Activated CD8-positive, alpha-beta T cell treated with anti-CD3 and anti-CD28 coated beads for 36 hours (primary cell): ENCODE measurements around the gene TVP23A. TPM values are rescaled to one million over a fixed set of nuclear protein-coding genes. Genes with fewer than 3 reads are reported as not detected.
A peak's percentile ranks its signal among the peaks of the same experiment; 100 is the strongest.

Experiments
- ATAC-seq: fragments of 200-7000 bp; cut with Tn5 transposase; one replicate; pipeline ENCODE4 v1.10.0; 2021; ENCODE audit warnings: mild to moderate bottlenecking, moderate library complexity
- CTCF ChIA-PET: fragments of 350-600 bp; sonication (Branson Sonifier 250); formaldehyde crosslinking; loops from one replicate; lab custom pipeline; 2021; ENCODE audit warnings: antibody characterized with exemption; lab: Charles Lee
- POLR2A ChIA-PET: fragments of 350-600 bp; sonication (Branson Sonifier 250); formaldehyde crosslinking; loops from one replicate; lab custom pipeline; 2021; ENCODE audit warnings: antibody characterized with exemption; lab: Charles Lee
- DNase-seq: peaks from one replicate; pipeline ENCODE4 v3.0.0-alpha.2; 2020
- H3K27ac Mint-ChIP-seq: one replicate; pipeline ENCODE4 v1.8.0; 2021; ENCODE audit warnings: mild to moderate bottlenecking, mixed read lengths
- H3K27me3 Mint-ChIP-seq: one replicate; pipeline ENCODE4 v1.8.0; 2021; ENCODE audit warnings: mixed read lengths
- H3K36me3 Mint-ChIP-seq: one replicate; pipeline ENCODE4 v1.8.0; 2021; ENCODE audit warnings: low read depth, mixed read lengths
- H3K4me1 Mint-ChIP-seq: one replicate; pipeline ENCODE4 v1.8.0; 2021; ENCODE audit warnings: low read depth, mixed read lengths
- H3K4me3 Mint-ChIP-seq: one replicate; pipeline ENCODE4 v1.8.0; 2021; ENCODE audit warnings: mild to moderate bottlenecking, moderate library complexity, mixed read lengths
- H3K9me3 Mint-ChIP-seq: one replicate; pipeline ENCODE4 v1.8.0; 2021; ENCODE audit warnings: mixed read lengths
- intact Hi-C: fragments of 100-400 bp; cut with micrococcal nuclease; formaldehyde crosslinking; loops from one replicate; pipeline ENCODE4 v1.10.0; 2022
- total RNA-seq, 2 experiments: library from RNA; stranded (reverse); gene quantifications; one replicate each; pipeline ENCODE4 v1.2.3, GENCODE V29; 2021
- TF ChIP-seq, protein P1 (sequence below): fragments of 200-600 bp; IDR thresholded peaks from one replicate; pipeline ENCODE4 v1.8.0; 2022; ENCODE audit warnings: antibody characterized with exemption, mild to moderate bottlenecking

Gene TVP23A
- total RNA-seq, 2 experiments from 2014 or later = not detected

DNA sequence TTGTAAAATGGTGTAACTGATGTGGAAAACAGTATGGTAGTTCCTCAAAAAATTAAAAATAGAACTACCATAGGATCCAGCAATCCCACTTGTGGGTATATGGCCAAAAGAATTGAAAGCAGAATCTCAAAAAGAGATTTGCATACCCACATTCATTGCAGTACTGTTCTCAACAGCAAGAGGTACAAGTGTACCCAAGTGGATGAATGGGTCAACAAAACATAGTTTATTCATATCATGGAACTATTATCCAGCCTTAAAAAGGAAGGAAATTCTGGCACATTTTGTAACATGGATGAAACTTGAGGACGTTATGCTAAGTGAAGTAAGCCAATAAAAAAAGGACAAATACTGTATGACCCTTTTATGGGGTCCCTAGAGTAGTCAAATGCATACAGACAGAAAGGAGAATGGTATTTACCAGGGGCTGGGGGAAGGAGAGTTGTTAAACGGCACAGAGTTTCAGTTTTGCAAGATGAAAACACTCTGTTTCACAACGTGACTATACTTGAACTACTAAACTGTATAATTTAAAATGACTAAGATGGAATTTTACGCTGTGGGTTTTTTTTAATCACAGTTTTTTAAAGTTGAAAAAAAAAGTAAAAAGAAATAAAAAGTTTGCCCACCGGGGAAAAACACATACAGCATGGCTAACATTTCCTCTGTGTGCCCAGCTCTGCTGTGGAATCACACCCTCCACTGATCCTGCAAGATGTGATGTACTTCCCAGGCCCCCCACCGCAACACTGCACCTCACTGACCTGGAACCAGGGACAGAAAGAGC is 6.1 kb downstream of the TVP23A start:
- Mint-ChIP-seq H3K9me3 (no peaks in the 10 kb centered on the region), H3K36me3 (no peaks in the 10 kb centered on the region), H3K27ac (peak overlapping the region; percentile 7), H3K4me1 (peaks cover 9% of the 10 kb centered on the region), H3K27me3 (peaks cover under 1% of the 10 kb centered on the region), H3K4me3 (no peak overlapping the region)
- TF ChIP-seq, protein P1, sequence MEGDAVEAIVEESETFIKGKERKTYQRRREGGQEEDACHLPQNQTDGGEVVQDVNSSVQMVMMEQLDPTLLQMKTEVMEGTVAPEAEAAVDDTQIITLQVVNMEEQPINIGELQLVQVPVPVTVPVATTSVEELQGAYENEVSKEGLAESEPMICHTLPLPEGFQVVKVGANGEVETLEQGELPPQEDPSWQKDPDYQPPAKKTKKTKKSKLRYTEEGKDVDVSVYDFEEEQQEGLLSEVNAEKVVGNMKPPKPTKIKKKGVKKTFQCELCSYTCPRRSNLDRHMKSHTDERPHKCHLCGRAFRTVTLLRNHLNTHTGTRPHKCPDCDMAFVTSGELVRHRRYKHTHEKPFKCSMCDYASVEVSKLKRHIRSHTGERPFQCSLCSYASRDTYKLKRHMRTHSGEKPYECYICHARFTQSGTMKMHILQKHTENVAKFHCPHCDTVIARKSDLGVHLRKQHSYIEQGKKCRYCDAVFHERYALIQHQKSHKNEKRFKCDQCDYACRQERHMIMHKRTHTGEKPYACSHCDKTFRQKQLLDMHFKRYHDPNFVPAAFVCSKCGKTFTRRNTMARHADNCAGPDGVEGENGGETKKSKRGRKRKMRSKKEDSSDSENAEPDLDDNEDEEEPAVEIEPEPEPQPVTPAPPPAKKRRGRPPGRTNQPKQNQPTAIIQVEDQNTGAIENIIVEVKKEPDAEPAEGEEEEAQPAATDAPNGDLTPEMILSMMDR = no peak
- peak; percentile 92 for ATAC-seq
- peak; percentile 13 for DNase-seq
- CTCF ChIA-PET = no interaction called here
- POLR2A ChIA-PET = no interaction called here
- intact Hi-C loops = loop anchor here (10.0 kb wide), 1 partner anchor 102 kb away; no protein-coding TSS in a partner anchor

- POLR2A ChIA-PET = interaction anchor here (1.1 kb wide), 1 partner anchor 90 kb away, joined by 3 read pairs; no protein-coding TSS in a partner anchor
- H3K9me3 Mint-ChIP-seq = no peaks in the 10 kb centered on the region
- intact Hi-C loops = loop anchor here (10.0 kb wide), 1 partner anchor 105 kb away; no protein-coding TSS in a partner anchor
Measured at GRCh38 chr16:10809706-10810105, 8.9 kb downstream of the TVP23A start.

GRCh38 chr16:10808850-10809249 is 9.7 kb downstream of the TVP23A start:
- ATAC-seq (no peak), DNase-seq (no peak)
- CTCF ChIA-PET = no interaction called here
- Mint-ChIP-seq H3K27me3 (no peaks in the 10 kb centered on the region), H3K9me3 (no peaks in the 10 kb centered on the region), H3K27ac (no peak overlapping the region), H3K36me3 (no peaks in the 10 kb centered on the region), H3K4me3 (no peak overlapping the region), H3K4me1 (peaks cover 9% of the 10 kb centered on the region)
- TF ChIP-seq, protein P1 = no peak
- intact Hi-C loops = no loop called here
- POLR2A ChIA-PET = no interaction called here

More at GRCh38 chr16:10809706-10810105, 8.9 kb downstream of the TVP23A start:
- CTCF ChIA-PET = interaction anchor here (0.9 kb wide), 1 partner anchor 55 kb away, joined by 3 read pairs; no protein-coding TSS in a partner anchor
- Mint-ChIP-seq H3K27me3 (no peaks in the 10 kb centered on the region), H3K36me3 (no peaks in the 10 kb centered on the region), H3K4me3 (no peak overlapping the region), H3K27ac (no peak overlapping the region), H3K4me1 (peaks cover 9% of the 10 kb centered on the region)
- TF ChIP-seq, protein P1 = no peak
- ATAC-seq (no peak), DNase-seq (no peak)

- ATAC-seq = no peak
- Mint-ChIP-seq H3K4me1 (peaks cover 9% of the 10 kb centered on the region), H3K27ac (no peak overlapping the region), H3K27me3 (no peaks in the 10 kb centered on the region), H3K4me3 (no peak overlapping the region), H3K36me3 (no peaks in the 10 kb centered on the region), H3K9me3 (no peaks in the 10 kb centered on the region)
- DNase-seq = no peak
- intact Hi-C loops = no loop called here
- TF ChIP-seq, protein P1 = no peak
- ChIA-PET POLR2A (no interaction called here), CTCF (no interaction called here)
Measured at GRCh38 chr16:10808218-10808617, 10.4 kb downstream of the TVP23A start.

GRCh38 chr16:10806698-10807097 is 11.9 kb downstream of the TVP23A start:
- POLR2A ChIA-PET = no interaction called here
- Mint-ChIP-seq H3K27me3 (no peaks in the 10 kb centered on the region), H3K4me3 (no peak overlapping the region), H3K4me1 (no peaks in the 10 kb centered on the region), H3K36me3 (no peaks in the 10 kb centered on the region), H3K27ac (no peak overlapping the region), H3K9me3 (no peaks in the 10 kb centered on the region)
- TF ChIP-seq, protein P1 = no peak
- ATAC-seq (no peak), DNase-seq (no peak)
- CTCF ChIA-PET = interaction anchor here (0.8 kb wide), 1 partner anchor 71 kb away, joined by 3 read pairs; no protein-coding TSS in a partner anchor
- intact Hi-C loops = no loop called here
